ENCODE results near the gene TLL1.

- no peak for TF ChIP-seq CTCF (IDR thresholded peaks at IDR 0.05)
- no peak for TF ChIP-seq POLR2A (IDR thresholded peaks at IDR 0.05)
- no peak for TF ChIP-seq POLR2AphosphoS5 (IDR thresholded peaks at IDR 0.05)
- no peak for TF ChIP-seq EP300 (IDR thresholded peaks at IDR 0.05)
These were observed 218.1 kb downstream of the TLL1 start for GRCh38 chr4:166091146-166091545.
